Fibroblast of the aortic adventitia (primary cell): Measurements from ENCODE around the gene VCP. TPM values are rescaled to one million over a fixed set of nuclear protein-coding genes. Genes with fewer than 3 reads are reported as not detected.

Experiments
- DNase-seq: peaks from one replicate; pipeline ENCODE4 v3.0.0-alpha.2; 2010; ENCODE audit warnings: low read depth
- H3K4me3 ChIP-seq: 2 replicates; pipeline ENCODE4 v1.5.1; 2011; ENCODE audit warnings: low read depth, mild to moderate bottlenecking, control low read depth, low read length, moderate library complexity
- total RNA-seq: library from RNA; depleted of rRNA; stranded (reverse); fragments of >200 nt; gene quantifications from 2 replicates; pipeline ENCODE4 v1.2.3, GENCODE V29; 2012; ENCODE audit warnings: low replicate concordance
- TF ChIP-seq, protein P1 (sequence below): IDR thresholded peaks from 2 replicates; pipeline ENCODE4 v1.5.1; 2011; ENCODE audit warnings: mild to moderate bottlenecking, low read length, control low read depth, inconsistent platforms; ENCODE audit not compliant: insufficient read depth

VCP gene
- total RNA-seq, 1 donor: 203 TPM

DNA sequence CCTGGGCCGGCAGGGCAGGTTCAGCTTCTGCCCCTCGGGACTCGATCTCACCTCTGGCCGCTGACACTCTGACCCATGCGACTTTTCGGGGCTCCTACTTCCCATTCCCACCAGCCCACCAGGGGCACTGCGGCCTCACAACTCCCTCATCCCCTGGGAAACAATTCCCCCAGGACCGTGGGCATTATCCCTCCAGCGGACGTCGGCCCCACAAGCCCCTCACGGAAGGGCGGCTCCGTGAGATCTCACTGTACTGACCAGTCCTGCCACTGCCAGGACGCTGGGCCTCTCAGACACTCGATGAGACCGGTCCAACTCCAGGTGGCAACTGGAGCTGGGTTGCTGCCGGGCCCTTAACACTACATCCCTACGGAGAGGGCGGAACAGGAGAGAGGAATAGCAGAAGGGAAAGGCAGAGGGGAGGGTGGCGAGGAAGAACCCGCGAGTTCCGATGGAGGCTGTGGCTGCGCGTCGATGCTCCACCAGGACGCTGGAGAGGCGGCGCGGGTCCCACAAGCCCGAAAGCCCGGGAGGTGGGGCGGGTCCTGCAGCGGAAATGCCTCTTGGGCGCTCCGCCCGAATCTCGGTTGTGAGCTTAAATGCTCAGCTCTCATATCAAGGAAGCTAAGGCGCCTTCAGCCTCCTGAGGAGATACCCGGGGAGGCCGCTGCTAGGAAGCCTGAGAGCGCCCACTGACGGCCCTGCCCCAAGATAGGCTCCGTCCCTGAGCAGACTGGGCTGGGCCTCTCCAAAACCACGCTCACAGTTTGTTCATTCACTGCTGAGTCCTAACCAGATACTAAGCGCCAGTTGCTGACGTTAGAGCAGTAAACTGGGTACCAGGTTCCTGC is 36.3 kb downstream of the VCP start:
- TF ChIP-seq, protein P1, sequence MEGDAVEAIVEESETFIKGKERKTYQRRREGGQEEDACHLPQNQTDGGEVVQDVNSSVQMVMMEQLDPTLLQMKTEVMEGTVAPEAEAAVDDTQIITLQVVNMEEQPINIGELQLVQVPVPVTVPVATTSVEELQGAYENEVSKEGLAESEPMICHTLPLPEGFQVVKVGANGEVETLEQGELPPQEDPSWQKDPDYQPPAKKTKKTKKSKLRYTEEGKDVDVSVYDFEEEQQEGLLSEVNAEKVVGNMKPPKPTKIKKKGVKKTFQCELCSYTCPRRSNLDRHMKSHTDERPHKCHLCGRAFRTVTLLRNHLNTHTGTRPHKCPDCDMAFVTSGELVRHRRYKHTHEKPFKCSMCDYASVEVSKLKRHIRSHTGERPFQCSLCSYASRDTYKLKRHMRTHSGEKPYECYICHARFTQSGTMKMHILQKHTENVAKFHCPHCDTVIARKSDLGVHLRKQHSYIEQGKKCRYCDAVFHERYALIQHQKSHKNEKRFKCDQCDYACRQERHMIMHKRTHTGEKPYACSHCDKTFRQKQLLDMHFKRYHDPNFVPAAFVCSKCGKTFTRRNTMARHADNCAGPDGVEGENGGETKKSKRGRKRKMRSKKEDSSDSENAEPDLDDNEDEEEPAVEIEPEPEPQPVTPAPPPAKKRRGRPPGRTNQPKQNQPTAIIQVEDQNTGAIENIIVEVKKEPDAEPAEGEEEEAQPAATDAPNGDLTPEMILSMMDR: no peak
- no peak overlapping the region for H3K4me3 ChIP-seq
- DNase-seq: peak; percentile 64

DNA sequence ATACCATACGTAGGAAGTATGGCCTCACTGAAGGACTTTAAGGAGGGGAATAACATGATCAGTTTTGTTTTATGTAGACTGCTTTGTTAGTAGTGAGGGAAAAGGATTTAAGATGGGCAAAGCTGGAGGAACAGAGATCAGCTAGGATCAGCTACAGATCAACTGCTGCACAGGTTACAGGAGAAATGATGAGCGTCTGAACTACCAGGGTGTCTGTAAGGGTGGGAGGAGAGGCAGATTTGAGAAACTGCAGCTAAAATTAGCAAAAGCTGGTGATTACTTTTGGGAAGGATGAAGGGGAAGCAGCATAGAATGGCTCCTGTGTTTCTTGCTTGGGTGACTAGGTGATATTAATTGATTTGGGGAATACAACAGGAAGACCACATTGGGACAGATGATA is 39.3 kb downstream of the VCP start:
- TF ChIP-seq, protein P1: no peak
- no peak for DNase-seq

DNA sequence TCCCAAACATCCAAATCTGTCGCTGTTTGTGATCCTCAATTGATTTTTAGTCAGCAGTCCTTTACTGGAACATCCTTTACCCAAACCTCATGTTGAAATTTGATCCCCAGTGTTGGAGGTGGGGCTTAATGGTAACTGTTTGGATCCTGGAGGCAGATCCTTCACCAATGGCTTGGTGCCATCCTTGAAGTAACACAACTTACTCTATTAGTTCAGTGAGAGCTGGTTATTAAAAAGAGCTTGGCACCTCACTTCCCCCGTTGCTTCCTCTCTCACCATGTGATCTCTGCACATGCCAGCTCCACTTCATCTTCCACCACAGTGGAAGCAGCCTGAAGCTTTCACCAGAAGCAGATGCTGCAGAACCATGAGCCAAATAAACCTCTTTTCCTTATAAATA is 42.6 kb downstream of the VCP start:
- TF ChIP-seq, protein P1: no peak
- DNase-seq: no peak
- no peak overlapping the region for H3K4me3 ChIP-seq

More for the DNA sequence above, 39.3 kb downstream of the VCP start:
- H3K4me3 ChIP-seq: no peak overlapping the region

DNA sequence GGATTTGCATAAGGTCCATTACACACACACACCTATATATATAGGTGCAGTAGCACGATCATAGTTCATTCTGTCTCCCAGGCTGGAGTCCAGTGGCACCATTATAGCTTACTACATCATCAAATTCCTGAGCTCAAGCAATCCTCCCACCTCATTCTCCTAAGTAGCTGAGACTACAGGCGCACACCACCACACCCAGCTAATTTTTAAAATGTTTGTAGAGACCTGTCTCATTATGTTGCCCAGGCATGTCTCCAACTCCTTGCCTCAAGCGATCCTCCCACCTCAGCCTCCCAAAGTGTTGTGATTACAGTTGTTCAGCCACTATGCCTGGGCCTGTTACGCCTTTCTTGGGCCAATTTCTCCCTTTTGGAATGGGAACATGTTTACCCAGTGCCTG is 43.2 kb downstream of the VCP start:
- TF ChIP-seq, protein P1: no peak
- DNase-seq: no peak
- no peak overlapping the region for H3K4me3 ChIP-seq

DNA sequence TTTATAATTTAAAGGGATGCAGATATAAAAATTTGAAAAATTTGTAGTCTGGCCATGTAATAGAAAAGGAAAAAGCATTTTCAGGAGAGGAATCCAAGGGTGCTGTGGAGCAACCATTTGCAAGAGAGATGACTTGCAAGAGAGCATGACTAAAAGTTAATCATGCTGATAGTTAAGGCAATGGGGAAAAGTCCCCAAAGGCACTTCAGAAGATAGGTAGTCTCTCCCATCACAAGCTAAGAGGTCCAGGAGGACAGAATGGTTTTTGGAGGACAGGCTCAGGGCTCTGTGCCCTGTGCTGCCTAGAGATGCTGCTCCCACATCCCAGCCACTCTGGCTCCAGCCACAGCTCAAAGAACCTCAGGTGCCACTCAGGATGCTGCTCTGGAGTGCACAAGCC is 44.1 kb downstream of the VCP start:
- H3K4me3 ChIP-seq: no peak overlapping the region
- TF ChIP-seq, protein P1: no peak
- DNase-seq: peak; percentile 27

DNA sequence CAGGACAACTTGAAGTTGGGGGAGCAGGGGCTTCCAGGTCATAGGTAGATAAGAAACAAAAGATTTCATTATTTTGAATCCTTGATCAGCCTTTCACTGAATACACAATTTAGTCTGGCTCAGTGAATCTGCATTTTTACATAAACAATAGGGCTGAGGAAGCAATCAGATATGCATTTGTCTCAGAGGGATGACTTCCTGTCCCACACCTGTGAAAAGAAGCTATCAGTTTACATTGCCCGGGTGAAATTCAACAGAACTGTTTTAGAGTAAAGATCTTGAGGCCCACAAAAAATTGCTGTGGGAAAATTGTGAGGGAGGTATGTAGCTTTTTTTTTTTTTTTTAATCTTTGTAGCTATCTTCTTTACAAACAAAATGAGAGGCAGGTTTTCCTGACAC is 44.6 kb downstream of the VCP start:
- H3K4me3 ChIP-seq: no peak overlapping the region
- TF ChIP-seq, protein P1: no peak
- no peak for DNase-seq
